Stomach (tissue), 19 donors: ENCODE measurements around the gene DCD. TPM values are rescaled to one million over a fixed set of nuclear protein-coding genes. Genes with fewer than 3 reads are reported as not detected.

Experiments
- DNase-seq, 2 donors: peaks; one replicate each; pipeline versions ENCODE4 v3.0.0 to v3.0.0-alpha.2; 2013 to 2019
- H3K27ac ChIP-seq, 5 donors: fragments of 200-600 bp in 4 of 5; sonication (generic) in 4 of 5; one replicate each; pipeline ENCODE4 v1.5.1; 2013 to 2019; ENCODE audit warnings: mild to moderate bottlenecking in 1 of 5, moderate library complexity in 1 of 5
- H3K27me3 ChIP-seq, 3 donors: fragments of 200-600 bp; sonication (generic); one replicate each; pipeline ENCODE4 v1.5.1; 2017 to 2019; ENCODE audit warnings: mixed run types in 1 of 3
- H3K36me3 ChIP-seq, 4 donors: fragments of 200-600 bp; sonication (generic); 1 replicate in 3 of 4; 2 replicates in 1 of 4; pipeline ENCODE4 v1.5.1; 2016 to 2019
- H3K4me1 ChIP-seq, 4 donors: fragments of 200-600 bp; sonication (generic); one replicate each; pipeline ENCODE4 v1.5.1; 2016 to 2019
- H3K4me3 ChIP-seq, 4 donors: fragments of 200-600 bp; sonication (generic) in 3 of 4; one replicate each; pipeline ENCODE4 v1.5.1; 2016 to 2019; ENCODE audit warnings: mild to moderate bottlenecking in 1 of 4
- H3K9me3 ChIP-seq, 4 donors: fragments of 200-600 bp; sonication (generic); one replicate each; pipeline ENCODE4 v1.5.1; 2016 to 2019
- EP300 ChIP-seq: sonication (generic); formaldehyde crosslinking; IDR thresholded peaks from one replicate; pipeline ENCODE4 v1.6.1; 2017; ENCODE audit warnings: antibody characterized with exemption
- POLR2A ChIP-seq, 4 donors: fragments of 450-650 bp; IDR thresholded peaks; one replicate each; pipeline ENCODE4 v1.6.1; 2016; ENCODE audit warnings: antibody characterized with exemption in 4 of 4, control low read depth in 2 of 4, mild to moderate bottlenecking in 1 of 4, moderate library complexity in 1 of 4
- POLR2AphosphoS5 ChIP-seq, 3 donors: sonication (generic); formaldehyde crosslinking; IDR thresholded peaks; one replicate each; pipeline ENCODE4 v1.6.1; 2016; ENCODE audit warnings: antibody characterized with exemption in 3 of 3
- WGBS, 5 donors: extraction: QIAGEN DNeasy Blood & Tissue Kit in 3 of 5; methylation state at CpG; one replicate each; pipeline versions ENCODE4 v1.1.5 to v1.1.7; 2013 to 2018; 5-methylcytosine and 5-hydroxymethylcytosine counted together
- intact Hi-C: fragments of 100-400 bp; cut with DNase I; formaldehyde crosslinking; loops from one replicate; pipeline ENCODE4 v1.15.1; 2023; ENCODE audit warnings: low total_unique reads
- long read RNA-seq, 10 donors: transcript quantifications; one replicate each; lab custom pipeline, GENCODE V29; 2026
- polyA plus RNA-seq, 3 donors: library from polyadenylated mRNA; stranded (reverse); fragments of 200-250 nt; gene quantifications; one replicate each; pipeline ENCODE4 v1.2.3, GENCODE V29; 2013
- total RNA-seq, 5 donors: library from RNA; depleted of rRNA; stranded (reverse); fragments of >200 nt; gene quantifications; one replicate each; pipeline versions ENCODE4 v1.1.0 to v1.2.3, GENCODE V29; 2014 to 2016
- TF ChIP-seq, protein P1 (sequence below), 7 experiments: fragments of 450-650 bp in 4 of 7; fragments of 200-600 bp in 3 of 7; sonication (generic) in 3 of 7; IDR thresholded peaks; one replicate each; pipeline ENCODE4 v1.5.1; 2016 to 2019; ENCODE audit warnings: antibody characterized with exemption in 7 of 7, control low read depth in 2 of 7, mild to moderate bottlenecking in 1 of 7
- donor health status: healthy with polysubstance abuse.
- donor health status: Bipolar disorder and iron deficiency.
- donor health status: healthy.

DCD gene, protein sequence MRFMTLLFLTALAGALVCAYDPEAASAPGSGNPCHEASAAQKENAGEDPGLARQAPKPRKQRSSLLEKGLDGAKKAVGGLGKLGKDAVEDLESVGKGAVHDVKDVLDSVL
- total RNA-seq: not detected
- polyA plus RNA-seq: not detected
- long read RNA-seq, donor 1: 0 reads
- long read RNA-seq, donor 2: 0 reads
- long read RNA-seq, donor 3: 0 reads
- long read RNA-seq, donor 4: 0 reads
- long read RNA-seq, donor 5: 0 reads
- long read RNA-seq, donor 6: 0 reads
- long read RNA-seq, donor 7: 0 reads
- long read RNA-seq, donor 8: 0 reads
- long read RNA-seq, donor 9: 0 reads
- long read RNA-seq, donor 10: 0 reads

DNA sequence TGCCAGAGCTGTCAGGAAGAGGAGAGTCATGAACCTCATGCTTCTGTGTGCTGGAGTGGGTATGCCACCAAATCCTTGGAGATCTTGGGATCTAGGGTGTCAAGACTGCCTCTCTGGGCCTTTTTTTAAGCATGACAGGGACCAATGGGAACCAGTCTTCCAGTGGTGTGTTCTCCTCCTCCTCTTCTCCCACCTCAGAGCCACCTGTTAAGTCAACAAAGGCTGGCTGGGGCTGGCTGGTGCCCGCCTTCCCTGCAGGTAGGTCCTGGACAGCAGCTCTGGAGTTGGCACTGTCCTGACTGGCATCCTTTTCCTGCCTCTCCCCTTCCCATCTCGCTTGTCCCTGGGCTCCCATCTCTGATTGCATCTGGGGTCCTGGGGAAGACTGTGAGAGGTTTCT lies at the start of gene DCD:
Gene DCD (minus strand): TSS at position 101 of the 400 bp plus-strand sequence. CDS start 62 bp downstream, at position 39.
- no peak within 1 kb of the TSS for H3K27ac ChIP-seq
- peaks cover 0 to 8% (median 0%) of the 10 kb centered on the region in 3 donors for H3K27me3 ChIP-seq
- H3K9me3 ChIP-seq: no peaks in the 10 kb centered on the region
- DNase-seq: no peak
- no peak within 1 kb of the TSS for H3K4me3 ChIP-seq
- WGBS, 5 donors: 69 to 88% (median 83%) methylated on average over 2 of the region's 2 CpGs
- TF ChIP-seq POLR2AphosphoS5 (IDR thresholded peaks at IDR 0.05): no peak
- H3K36me3 ChIP-seq: no peaks in the 10 kb centered on the region
- intact Hi-C loops: no loop called here
- no peaks in the 10 kb centered on the region for H3K4me1 ChIP-seq

DNA sequence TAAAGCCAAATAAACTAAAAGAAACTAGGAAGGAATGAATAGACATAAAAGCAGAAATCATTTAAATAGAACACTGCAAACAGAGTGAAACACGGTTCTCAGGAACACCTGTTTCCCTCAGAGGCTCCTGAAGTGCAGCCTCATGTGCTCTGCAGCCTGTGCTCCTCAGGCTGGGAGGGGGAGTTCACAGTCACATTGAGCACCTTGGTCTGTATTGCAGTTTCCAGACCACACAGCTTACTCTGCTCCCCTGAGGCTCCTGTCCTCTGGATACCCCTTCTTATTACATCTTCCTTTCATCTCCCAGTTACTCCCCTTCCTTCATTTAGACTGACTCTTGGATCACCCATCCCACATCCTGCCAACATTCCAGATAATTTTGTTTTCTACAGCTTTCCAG lies 49.7 kb upstream of the DCD start:
- Histone ChIP-seq H3K27ac (no peak overlapping the region), H3K9me3 (no peaks in the 10 kb centered on the region), H3K4me3 (no peak overlapping the region), H3K36me3 (no peaks in the 10 kb centered on the region), H3K4me1 (no peaks in the 10 kb centered on the region), H3K27me3 (peaks cover 0 to 4% (median 0%) of the 10 kb centered on the region in 3 donors)
- intact Hi-C loops: no loop called here
- TF ChIP-seq, protein P1, sequence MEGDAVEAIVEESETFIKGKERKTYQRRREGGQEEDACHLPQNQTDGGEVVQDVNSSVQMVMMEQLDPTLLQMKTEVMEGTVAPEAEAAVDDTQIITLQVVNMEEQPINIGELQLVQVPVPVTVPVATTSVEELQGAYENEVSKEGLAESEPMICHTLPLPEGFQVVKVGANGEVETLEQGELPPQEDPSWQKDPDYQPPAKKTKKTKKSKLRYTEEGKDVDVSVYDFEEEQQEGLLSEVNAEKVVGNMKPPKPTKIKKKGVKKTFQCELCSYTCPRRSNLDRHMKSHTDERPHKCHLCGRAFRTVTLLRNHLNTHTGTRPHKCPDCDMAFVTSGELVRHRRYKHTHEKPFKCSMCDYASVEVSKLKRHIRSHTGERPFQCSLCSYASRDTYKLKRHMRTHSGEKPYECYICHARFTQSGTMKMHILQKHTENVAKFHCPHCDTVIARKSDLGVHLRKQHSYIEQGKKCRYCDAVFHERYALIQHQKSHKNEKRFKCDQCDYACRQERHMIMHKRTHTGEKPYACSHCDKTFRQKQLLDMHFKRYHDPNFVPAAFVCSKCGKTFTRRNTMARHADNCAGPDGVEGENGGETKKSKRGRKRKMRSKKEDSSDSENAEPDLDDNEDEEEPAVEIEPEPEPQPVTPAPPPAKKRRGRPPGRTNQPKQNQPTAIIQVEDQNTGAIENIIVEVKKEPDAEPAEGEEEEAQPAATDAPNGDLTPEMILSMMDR (IDR thresholded peaks at IDR 0.05): no peak
- no peak for TF ChIP-seq EP300
- TF ChIP-seq POLR2A (IDR thresholded peaks at IDR 0.05): no peak
- TF ChIP-seq POLR2AphosphoS5 (IDR thresholded peaks at IDR 0.05): no peak
- DNase-seq: no peak
- 3 to 15% (median 12%) methylated on average over 1 of the region's 1 CpG for WGBS, 5 donors

DNA sequence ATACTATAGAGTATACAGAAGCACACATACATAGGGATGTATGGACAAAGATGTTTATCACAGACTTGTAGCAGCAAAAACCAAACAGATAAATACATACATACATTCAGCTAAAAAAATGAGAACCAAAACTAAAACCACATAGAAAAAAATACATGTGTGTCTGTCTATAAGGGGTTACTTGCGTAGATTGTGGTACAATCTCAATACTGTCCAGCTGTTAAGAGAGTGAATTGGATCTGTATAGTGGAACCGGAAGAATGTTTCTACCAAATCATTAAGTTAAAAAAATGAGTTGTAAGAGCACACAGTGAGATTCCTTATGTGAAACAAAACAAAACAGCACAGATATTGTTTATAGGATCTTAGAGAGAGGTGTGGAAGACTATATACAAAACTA lies 44.2 kb upstream of the DCD start:
- DNase-seq: no peak
- H3K36me3 ChIP-seq: no peaks in the 10 kb centered on the region
- TF ChIP-seq, protein P1 (IDR thresholded peaks at IDR 0.05): no peak
- TF ChIP-seq EP300: no peak
- no peak for TF ChIP-seq POLR2AphosphoS5 (IDR thresholded peaks at IDR 0.05)
- no peak for TF ChIP-seq POLR2A (IDR thresholded peaks at IDR 0.05)
- peaks cover 0 to 2% (median 1%) of the 10 kb centered on the region in 4 donors for H3K9me3 ChIP-seq
- peaks cover 0 to 5% (median 0%) of the 10 kb centered on the region in 4 donors for H3K4me1 ChIP-seq
- peaks cover 0 to 5% (median 0%) of the 10 kb centered on the region in 3 donors for H3K27me3 ChIP-seq
- no peak overlapping the region for H3K4me3 ChIP-seq
- no peak overlapping the region for H3K27ac ChIP-seq
- intact Hi-C loops: no loop called here
- 38 to 65% (median 59%) methylated on average over 2 of the region's 2 CpGs for WGBS, 5 donors

DNA sequence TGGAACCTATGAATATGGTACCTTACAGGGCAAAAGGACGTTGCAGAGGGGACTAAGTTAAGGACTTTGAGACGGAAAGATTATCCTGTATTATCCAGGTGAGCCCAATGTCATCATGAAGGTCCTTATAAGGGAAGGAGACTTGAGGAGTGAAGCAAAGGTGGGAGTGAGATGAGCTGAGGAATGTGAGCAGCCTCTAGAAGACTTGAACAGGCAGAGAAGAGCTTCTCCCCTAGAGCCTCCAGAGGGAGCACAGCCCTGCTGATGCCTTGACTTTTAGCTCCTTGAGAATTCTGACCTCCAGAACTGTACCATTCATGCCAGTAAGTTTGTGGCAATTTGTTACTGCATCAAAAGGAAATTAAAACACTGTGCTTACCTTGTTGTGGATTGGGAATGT lies 41.8 kb upstream of the DCD start:
- 53 to 68% (median 57%) methylated on average over 2 of the region's 2 CpGs for WGBS, 5 donors
- H3K4me1 ChIP-seq: peaks cover 0 to 8% (median 7%) of the 10 kb centered on the region in 4 donors
- no peak overlapping the region for H3K4me3 ChIP-seq
- H3K27me3 ChIP-seq: peaks cover 0 to 11% (median 0%) of the 10 kb centered on the region in 3 donors
- TF ChIP-seq, protein P1 (IDR thresholded peaks at IDR 0.05): no peak
- TF ChIP-seq POLR2AphosphoS5 (IDR thresholded peaks at IDR 0.05): no peak
- no peak for TF ChIP-seq EP300
- TF ChIP-seq POLR2A (IDR thresholded peaks at IDR 0.05): no peak
- DNase-seq: peak in 1 of 2 donors; percentile 7
- H3K27ac ChIP-seq: no peak overlapping the region
- H3K9me3 ChIP-seq: peaks cover 0 to 8% (median 5%) of the 10 kb centered on the region in 4 donors
- intact Hi-C loops: no loop called here
- no peaks in the 10 kb centered on the region for H3K36me3 ChIP-seq

DNA sequence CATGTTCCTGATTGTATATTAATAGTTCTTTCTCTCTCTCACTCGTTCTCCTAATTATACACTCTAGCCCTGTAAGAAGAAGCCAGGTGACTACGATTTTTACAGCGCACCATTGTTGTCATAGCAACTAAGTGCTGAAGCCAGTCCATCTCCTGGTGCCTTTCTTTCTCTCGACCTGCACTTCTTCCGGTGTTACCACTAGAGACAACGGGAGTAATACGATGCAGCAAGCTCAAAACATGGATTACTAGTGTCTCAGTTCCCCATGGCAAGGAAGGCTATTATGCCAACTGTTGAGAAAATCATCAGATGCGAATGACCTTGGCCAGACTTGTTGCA lies 40.8 kb upstream of the DCD start:
- H3K36me3 ChIP-seq: no peaks in the 10 kb centered on the region
- no peak for DNase-seq
- intact Hi-C loops: no loop called here
- WGBS, 5 donors: 65 to 76% (median 72%) methylated on average over 8 of the region's 8 CpGs
- H3K27me3 ChIP-seq: peaks cover 0 to 20% (median 0%) of the 10 kb centered on the region in 3 donors
- peaks cover 0 to 15% (median 14%) of the 10 kb centered on the region in 4 donors for H3K4me1 ChIP-seq
- no peak overlapping the region for H3K4me3 ChIP-seq
- peaks cover 0 to 8% (median 5%) of the 10 kb centered on the region in 4 donors for H3K9me3 ChIP-seq
- TF ChIP-seq POLR2AphosphoS5 (IDR thresholded peaks at IDR 0.05): no peak
- TF ChIP-seq, protein P1 (IDR thresholded peaks at IDR 0.05): no peak
- no peak for TF ChIP-seq POLR2A (IDR thresholded peaks at IDR 0.05)
- TF ChIP-seq EP300: no peak
- no peak overlapping the region for H3K27ac ChIP-seq
